ENCODE measurements around the gene SUMO2. TPM values are rescaled to one million over a fixed set of nuclear protein-coding genes. Genes with fewer than 3 reads are reported as not detected.

SUMO2 gene
- total and polyA plus RNA-seq, 9 of the 15 experiments (the other 6 are each of a cell fraction or from before 2014, with no cell fraction given) = 157 to 733 (median 419) TPM

- TF ChIP-seq CEBPG (CRISPR knock-in tag; IDR thresholded peaks at IDR 0.05) (0 out of 2 replicates have a peak, but pooled peaks have one; percentile 29), CEBPG (tag; conservative IDR thresholded peaks at IDR 0.05 in 1 of 2, IDR thresholded peaks at IDR 0.05 in 1 of 2) (no peak; a peak in 1 of 4 replicates), HIVEP1 (CRISPR knock-in tag; IDR thresholded peaks at IDR 0.05) (0 out of 2 replicates have a peak, but pooled peaks have one; percentile 40), ATF4 (CRISPR knock-in tag; IDR thresholded peaks at IDR 0.05) (no peak; the same call in 1 of the 2 replicates), HMG20A (CRISPR knock-in tag; conservative IDR thresholded peaks at IDR 0.05) (no peak), ZNF41 (CRISPR knock-in tag; conservative IDR thresholded peaks at IDR 0.05) (peak; percentile 76; the same call in 1 of the 2 replicates), MTF1 (CRISPR knock-in tag; IDR thresholded peaks at IDR 0.05; ENCODE audit: borderline replicate concordance) (no peak), BDP1 (IDR thresholded peaks at IDR 0.05; ENCODE audit: insufficient read depth, insufficient read length) (no peak), ZNF778 (CRISPR knock-in tag; IDR thresholded peaks at IDR 0.05) (no peak), ZMIZ1 (IDR thresholded peaks at IDR 0.05; ENCODE audit: low read depth in 2 of 2, low read length in 2 of 2) (no peak), SETDB1 (IDR thresholded peaks at IDR 0.05; ENCODE audit: low read length) (no peak), COPS2 (conservative IDR thresholded peaks at IDR 0.05) (no peak), ZFP36 (IDR thresholded peaks at IDR 0.05; ENCODE audit: low read depth, low read length, partially characterized antibody) (no peak), VEZF1 (CRISPR knock-in tag; IDR thresholded peaks at IDR 0.05) (peak; percentile 96), ZNF583 (CRISPR knock-in tag; IDR thresholded peaks at IDR 0.05) (peak; percentile 74), PHF20 (IDR thresholded peaks at IDR 0.05; ENCODE audit: partially characterized antibody) (no peak), ZBTB12 (CRISPR knock-in tag; IDR thresholded peaks at IDR 0.05) (no peak), CAMTA2 (CRISPR knock-in tag; conservative IDR thresholded peaks at IDR 0.05) (0 out of 2 replicates have a peak, but pooled peaks have one; percentile 9), NR2F6 (CRISPR knock-in tag; IDR thresholded peaks at IDR 0.05) (no peak)
Observed at GRCh38 chr17:75182569-75183436, at the start of gene SUMO2 (continued).

Measured in K562 (cell line).